HepG2 (cell line): ENCODE data around the gene NPHP4. TPM values are rescaled to one million over a fixed set of nuclear protein-coding genes. Genes with fewer than 3 reads are reported as not detected.

Experiments used
- ARID4A ChIP-seq: sonication (generic); formaldehyde crosslinking; IDR thresholded peaks from 2 replicates; pipeline ENCODE4 v1.5.0; 2020; ENCODE audit warnings: mild to moderate bottlenecking, missing genetic modification reagents, borderline replicate concordance
- CC2D1A ChIP-seq: sonication (generic); formaldehyde crosslinking; IDR thresholded peaks from 2 replicates; pipeline ENCODE4 v1.8.1; 2023; ENCODE audit warnings: mild to moderate bottlenecking, missing genetic modification reagents
- FOXP1 ChIP-seq, 2 experiments: fragments of 450-650 bp in 1 of 2; IDR thresholded peaks; 2 replicates each; pipeline ENCODE4 v1.6.1; 2017 to 2018; ENCODE audit warnings: antibody characterized with exemption in 1 of 2
- FUBP1 ChIP-seq: sonication (generic); formaldehyde crosslinking; IDR thresholded peaks from 2 replicates; pipeline ENCODE4 v1.5.1; 2020; ENCODE audit warnings: missing genetic modification reagents, mild to moderate bottlenecking, borderline replicate concordance
- KMT2B ChIP-seq: IDR thresholded peaks from 2 replicates; pipeline ENCODE4 v1.6.1; 2016; ENCODE audit warnings: missing genetic modification reagents, missing compliant biosample characterization
- LCORL ChIP-seq, 2 experiments: fragments of 450-650 bp in 1 of 2; sonication (generic) in 1 of 2; formaldehyde crosslinking in 1 of 2; IDR thresholded peaks; 2 replicates each; pipeline versions ENCODE4 v1.5.0 to v1.6.1; 2017 to 2020; ENCODE audit warnings: antibody characterized with exemption in 1 of 2, missing genetic modification reagents in 1 of 2
- NR0B2 ChIP-seq: sonication (generic); formaldehyde crosslinking; IDR thresholded peaks from 2 replicates; pipeline ENCODE4 v1.4.0; 2020; ENCODE audit warnings: mild to moderate bottlenecking, missing genetic modification reagents
- PHF5A ChIP-seq: IDR thresholded peaks from one replicate; pipeline ENCODE4 v1.6.1; 2018; ENCODE audit warnings: low read depth, missing genetic modification reagents; ENCODE audit not compliant: unreplicated experiment
- PLRG1 ChIP-seq: fragments of 450-650 bp; conservative IDR thresholded peaks from 2 replicates; pipeline ENCODE4 v1.6.1; 2016
- ZNF143 ChIP-seq: sonication (generic); formaldehyde crosslinking; IDR thresholded peaks from 2 replicates; pipeline ENCODE4 v1.4.0; 2020; ENCODE audit warnings: missing genetic modification reagents
- ZNF274 ChIP-seq: sonication (generic); formaldehyde crosslinking; IDR thresholded peaks from 2 replicates; pipeline ENCODE4 v1.5.1; 2020; ENCODE audit warnings: mild to moderate bottlenecking, missing genetic modification reagents
- ZNF382 ChIP-seq: sonication (generic); formaldehyde crosslinking; IDR thresholded peaks from 2 replicates; pipeline ENCODE4 v1.5.0; 2020; ENCODE audit warnings: missing genetic modification reagents, mild to moderate bottlenecking, borderline replicate concordance
- ZNF407 ChIP-seq: sonication (generic); formaldehyde crosslinking; IDR thresholded peaks from one replicate; pipeline ENCODE4 v1.5.1; 2020; ENCODE audit warnings: mild to moderate bottlenecking, missing genetic modification reagents; ENCODE audit errors: not compliant biosample characterization
- polyA plus RNA-seq, 8 experiments: library from polyadenylated mRNA; depleted of rRNA in 3 of 8; stranded (reverse) in 7 of 8; unstranded in 1 of 8; fragments of >200 nt; fragmentation: Illumina TruSeq in 4 of 8; extraction: Trizol in 4 of 8; gene quantifications; 2 replicates each; pipeline versions ENCODE4 v1.2.1 to v1.2.3, GENCODE V29; 2011 to 2016; ENCODE audit warnings: low read depth in 4 of 8, missing spikeins in 1 of 8, mixed read lengths in 1 of 8; ENCODE audit not compliant: insufficient read depth in 1 of 8
- total RNA-seq, 5 experiments: library from RNA; depleted of rRNA; stranded (reverse); fragments of >200 nt; fragmentation: Illumina TruSeq; extraction: Trizol; gene quantifications; 2 replicates each; pipeline ENCODE4 v1.2.3, GENCODE V29; 2016; ENCODE audit warnings: low read depth in 1 of 5

The NPHP4 gene
- total and polyA plus RNA-seq, 2 of the 13 experiments (the other 11 are each of a cell fraction or from before 2014, with no cell fraction given), result 4.4 to 6.8 TPM

GRCh38 chr1:6002714-6003501 lies 10.7 kb upstream of the NPHP4 start (continued):
- TF ChIP-seq ARID4A (CRISPR knock-in tag), result peak; percentile 37; the same call in 1 of the 2 replicates
- TF ChIP-seq PHF5A (CRISPR knock-in tag), result no peak
- TF ChIP-seq ZNF274 (CRISPR knock-in tag), result no peak
- TF ChIP-seq LCORL (IDR thresholded peaks at IDR 0.05), result no peak
- TF ChIP-seq LCORL (CRISPR knock-in tag; IDR thresholded peaks at IDR 0.05), result peak; percentile 15; the same call in 1 of the 2 replicates
- no peak for TF ChIP-seq ZNF407 (CRISPR knock-in tag)
- TF ChIP-seq FOXP1 (IDR thresholded peaks at IDR 0.05), result no peak
- no peak for TF ChIP-seq FOXP1 (CRISPR knock-in tag; IDR thresholded peaks at IDR 0.05)
- no peak for TF ChIP-seq CC2D1A (CRISPR knock-in tag)
- TF ChIP-seq ZNF143 (CRISPR knock-in tag), result no peak
- TF ChIP-seq PLRG1, result no peak
- TF ChIP-seq ZNF382, result no peak
- TF ChIP-seq FUBP1 (CRISPR knock-in tag), result no peak
- TF ChIP-seq KMT2B (CRISPR knock-in tag), result no peak
- TF ChIP-seq NR0B2 (CRISPR knock-in tag), result no peak
